Prostate gland (tissue), 2 donors: Measurements from ENCODE around the gene KCNN4.
A peak's percentile ranks its signal among the peaks of the same experiment; 100 is the strongest.

Experiments used
- CTCF ChIP-seq, 4 experiments: fragments of 200-600 bp in 2 of 4; fragments of 450-650 bp in 2 of 4; sonication (generic) in 2 of 4; IDR thresholded peaks; 1 replicate in 3 of 4; 2 replicates in 1 of 4; pipeline ENCODE4 v1.5.1; 2016 to 2019; ENCODE audit warnings: antibody characterized with exemption in 4 of 4, mild to moderate bottlenecking in 2 of 4, moderate library complexity in 2 of 4
- POLR2A ChIP-seq: fragments of 450-650 bp; IDR thresholded peaks from one replicate; pipeline ENCODE4 v1.6.1; 2016; ENCODE audit warnings: antibody characterized with exemption, mild to moderate bottlenecking

GRCh38 chr19:43779147-43779819, 1.5 kb downstream of the KCNN4 start:
- TF ChIP-seq CTCF (IDR thresholded peaks at IDR 0.05): no peak
- TF ChIP-seq POLR2A: peak; percentile 29
